ENCODE data around the gene GPR84.
A peak's percentile ranks its signal among the peaks of the same experiment; 100 is the strongest.

Gene GPR84

GRCh38 chr12:54379398-54380201 lies 15.3 kb upstream of the GPR84 start:
- H3K4me3 ChIP-seq (ENCODE audit: low read depth, low read length), result peak overlapping the region; percentile 56
- peak; percentile 87 for DNase-seq (ENCODE audit: low read depth)
- TF ChIP-seq, protein P1, sequence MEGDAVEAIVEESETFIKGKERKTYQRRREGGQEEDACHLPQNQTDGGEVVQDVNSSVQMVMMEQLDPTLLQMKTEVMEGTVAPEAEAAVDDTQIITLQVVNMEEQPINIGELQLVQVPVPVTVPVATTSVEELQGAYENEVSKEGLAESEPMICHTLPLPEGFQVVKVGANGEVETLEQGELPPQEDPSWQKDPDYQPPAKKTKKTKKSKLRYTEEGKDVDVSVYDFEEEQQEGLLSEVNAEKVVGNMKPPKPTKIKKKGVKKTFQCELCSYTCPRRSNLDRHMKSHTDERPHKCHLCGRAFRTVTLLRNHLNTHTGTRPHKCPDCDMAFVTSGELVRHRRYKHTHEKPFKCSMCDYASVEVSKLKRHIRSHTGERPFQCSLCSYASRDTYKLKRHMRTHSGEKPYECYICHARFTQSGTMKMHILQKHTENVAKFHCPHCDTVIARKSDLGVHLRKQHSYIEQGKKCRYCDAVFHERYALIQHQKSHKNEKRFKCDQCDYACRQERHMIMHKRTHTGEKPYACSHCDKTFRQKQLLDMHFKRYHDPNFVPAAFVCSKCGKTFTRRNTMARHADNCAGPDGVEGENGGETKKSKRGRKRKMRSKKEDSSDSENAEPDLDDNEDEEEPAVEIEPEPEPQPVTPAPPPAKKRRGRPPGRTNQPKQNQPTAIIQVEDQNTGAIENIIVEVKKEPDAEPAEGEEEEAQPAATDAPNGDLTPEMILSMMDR (conservative IDR thresholded peaks at IDR 0.05; ENCODE audit: low read depth, low read length), result peak; percentile 100

- TF ChIP-seq, protein P1 (conservative IDR thresholded peaks at IDR 0.05; ENCODE audit: low read depth, low read length), result no peak
- H3K4me3 ChIP-seq (ENCODE audit: low read depth, low read length), result peak overlapping the region; percentile 56
- no peak for DNase-seq (ENCODE audit: low read depth)
Measured at GRCh38 chr12:54378796-54379397, 14.6 kb upstream of the GPR84 start.

GRCh38 chr12:54377797-54378515 lies 13.7 kb upstream of the GPR84 start:
- no peak overlapping the region for H3K4me3 ChIP-seq (ENCODE audit: low read depth, low read length)
- TF ChIP-seq, protein P1 (conservative IDR thresholded peaks at IDR 0.05; ENCODE audit: low read depth, low read length), result no peak
- no peak for DNase-seq (ENCODE audit: low read depth)

- DNase-seq (ENCODE audit: low read depth), result no peak
- H3K4me3 ChIP-seq (ENCODE audit: low read depth, low read length), result no peak overlapping the region
- TF ChIP-seq, protein P1 (conservative IDR thresholded peaks at IDR 0.05; ENCODE audit: low read depth, low read length), result no peak
Measured at GRCh38 chr12:54377007-54377406, 12.7 kb upstream of the GPR84 start.

GRCh38 chr12:54376596-54376995 lies 12.3 kb upstream of the GPR84 start:
- H3K4me3 ChIP-seq (ENCODE audit: low read depth, low read length), result no peak overlapping the region
- TF ChIP-seq, protein P1 (conservative IDR thresholded peaks at IDR 0.05; ENCODE audit: low read depth, low read length), result no peak
- DNase-seq (ENCODE audit: low read depth), result no peak

- no peak overlapping the region for H3K4me3 ChIP-seq (ENCODE audit: low read depth, low read length)
- no peak for DNase-seq (ENCODE audit: low read depth)
- TF ChIP-seq, protein P1 (conservative IDR thresholded peaks at IDR 0.05; ENCODE audit: low read depth, low read length), result no peak
Measured at GRCh38 chr12:54375259-54375579, 10.9 kb upstream of the GPR84 start.
